Activated naive CD8-positive, alpha-beta T cell treated with anti-CD3 and anti-CD28 coated beads, Interleukin-2, amount 50 U/mL, for 16 hours (primary cell): ENCODE measurements around the gene OPN1SW.

ENCODE experiments used
- DNase-seq: peaks from one replicate; pipeline ENCODE4 v3.0.0-alpha.2; 2020; ENCODE audit warnings: low read depth, low spot score

OPN1SW gene

DNA sequence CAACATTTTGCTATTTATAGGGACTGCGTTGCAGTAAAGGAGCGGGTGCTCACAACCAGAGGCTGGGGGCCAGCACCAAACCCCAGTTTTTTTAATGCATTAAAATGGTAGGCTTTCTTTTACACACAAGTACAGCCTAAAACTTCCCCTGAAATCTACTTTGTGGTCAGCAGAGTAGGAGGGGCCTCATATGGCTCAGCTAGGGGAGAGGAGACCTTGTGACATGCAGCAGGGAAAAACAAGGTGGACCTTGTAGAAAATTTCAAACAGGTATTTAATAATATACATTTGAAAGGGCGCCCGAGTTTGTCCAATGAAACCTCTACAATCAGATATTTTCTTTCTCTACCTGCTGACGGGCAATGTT, 17.6 kb upstream of the OPN1SW start:
- no peak for DNase-seq

DNA sequence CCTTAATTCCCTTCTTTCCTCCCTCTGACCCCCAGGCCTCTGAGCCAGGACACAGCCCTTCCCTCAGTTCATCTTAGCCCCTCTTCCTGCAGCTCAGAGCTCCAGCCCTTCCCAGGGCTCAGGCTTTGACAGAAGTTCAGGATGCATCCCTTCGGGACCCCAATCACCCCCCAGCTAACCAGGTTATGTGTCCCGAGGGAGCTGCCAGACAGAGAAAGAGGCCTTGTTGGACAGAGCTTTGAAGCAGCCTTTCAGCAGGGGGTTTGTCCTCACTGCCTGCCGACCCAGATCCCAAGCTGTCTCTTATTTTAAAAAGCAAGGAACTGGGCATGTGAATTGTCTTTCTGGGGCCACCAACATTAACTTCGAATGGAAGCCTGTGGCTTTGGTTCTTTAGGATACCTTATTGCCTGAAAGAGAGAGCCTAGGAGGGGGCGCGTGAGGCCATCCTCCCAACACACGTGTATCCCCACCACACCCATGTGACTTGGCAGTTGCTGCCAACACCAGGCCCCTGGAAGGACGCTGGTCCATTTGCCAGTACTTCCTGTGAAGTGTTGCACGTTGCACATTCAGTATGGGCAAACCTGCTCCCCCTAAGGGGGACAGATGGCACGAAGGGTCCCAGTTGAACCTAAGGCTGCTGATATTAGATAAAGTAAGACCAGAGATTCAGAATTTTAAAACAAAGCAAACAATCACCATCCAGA, 17.0 kb upstream of the OPN1SW start:
- no peak for DNase-seq

DNA sequence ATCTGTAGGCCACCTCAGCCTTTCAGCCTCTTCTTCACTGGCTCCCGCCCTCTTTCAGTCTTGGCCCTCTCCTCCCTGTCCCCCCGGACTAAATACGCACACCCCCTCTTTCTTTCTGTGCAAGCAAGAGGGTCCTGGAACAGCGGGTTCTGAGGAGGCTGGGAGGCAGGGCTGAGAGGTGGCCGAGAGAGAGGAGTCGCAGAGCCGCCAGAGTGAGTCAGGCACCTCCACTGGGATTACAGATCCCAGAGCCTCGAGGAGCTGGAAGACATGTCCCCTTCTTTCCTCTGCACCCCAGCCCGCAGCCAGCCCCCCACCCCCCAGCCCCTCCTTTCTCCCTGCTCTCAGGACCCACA, 16.4 kb upstream of the OPN1SW start:
- no peak for DNase-seq

- DNase-seq: peak; percentile 46
Observed at GRCh38 chr7:128791121-128791971, 15.8 kb upstream of the OPN1SW start, which contains the start of gene CCDC136. Gene CCDC136 (plus strand): TSS chr7:128791968. CDS start chr7:128792412, 444 bp downstream.

DNA sequence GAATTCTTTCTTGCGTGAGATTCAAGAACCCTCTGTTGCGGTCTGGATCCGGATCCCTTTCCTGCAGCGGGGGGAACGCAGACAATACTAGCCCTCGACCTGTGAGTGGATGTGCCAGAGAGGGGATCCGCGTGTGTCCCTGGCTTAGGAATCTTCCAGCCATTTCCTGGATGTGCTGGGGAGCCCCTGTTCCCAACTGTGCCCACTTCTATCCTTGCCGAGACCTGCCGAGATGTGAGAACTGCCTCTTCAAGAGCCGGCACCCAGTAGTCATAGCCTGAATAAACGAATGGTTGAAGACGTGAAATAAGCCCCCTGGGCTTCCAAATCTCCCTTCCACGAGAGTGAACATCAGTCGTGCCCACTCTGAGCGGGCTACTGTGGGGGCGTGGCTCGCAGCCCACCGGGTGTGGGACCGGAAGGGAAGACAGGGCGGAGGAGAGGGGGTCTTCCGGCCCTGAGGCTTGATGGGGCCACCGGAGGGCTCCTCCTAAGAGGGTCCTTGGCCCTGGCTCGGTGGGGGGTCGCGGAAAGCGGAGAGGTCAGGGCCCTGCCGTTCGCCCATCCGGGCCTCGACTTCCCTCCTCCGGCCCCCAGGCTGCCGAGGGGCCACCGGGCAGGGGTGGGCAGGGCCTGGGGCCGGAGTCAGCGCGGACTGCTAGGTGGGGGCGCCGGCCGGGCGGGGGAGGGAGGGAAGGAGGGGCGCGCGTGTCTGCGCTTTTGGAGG, 14.9 kb upstream of the OPN1SW start:
- no peak for DNase-seq

DNA sequence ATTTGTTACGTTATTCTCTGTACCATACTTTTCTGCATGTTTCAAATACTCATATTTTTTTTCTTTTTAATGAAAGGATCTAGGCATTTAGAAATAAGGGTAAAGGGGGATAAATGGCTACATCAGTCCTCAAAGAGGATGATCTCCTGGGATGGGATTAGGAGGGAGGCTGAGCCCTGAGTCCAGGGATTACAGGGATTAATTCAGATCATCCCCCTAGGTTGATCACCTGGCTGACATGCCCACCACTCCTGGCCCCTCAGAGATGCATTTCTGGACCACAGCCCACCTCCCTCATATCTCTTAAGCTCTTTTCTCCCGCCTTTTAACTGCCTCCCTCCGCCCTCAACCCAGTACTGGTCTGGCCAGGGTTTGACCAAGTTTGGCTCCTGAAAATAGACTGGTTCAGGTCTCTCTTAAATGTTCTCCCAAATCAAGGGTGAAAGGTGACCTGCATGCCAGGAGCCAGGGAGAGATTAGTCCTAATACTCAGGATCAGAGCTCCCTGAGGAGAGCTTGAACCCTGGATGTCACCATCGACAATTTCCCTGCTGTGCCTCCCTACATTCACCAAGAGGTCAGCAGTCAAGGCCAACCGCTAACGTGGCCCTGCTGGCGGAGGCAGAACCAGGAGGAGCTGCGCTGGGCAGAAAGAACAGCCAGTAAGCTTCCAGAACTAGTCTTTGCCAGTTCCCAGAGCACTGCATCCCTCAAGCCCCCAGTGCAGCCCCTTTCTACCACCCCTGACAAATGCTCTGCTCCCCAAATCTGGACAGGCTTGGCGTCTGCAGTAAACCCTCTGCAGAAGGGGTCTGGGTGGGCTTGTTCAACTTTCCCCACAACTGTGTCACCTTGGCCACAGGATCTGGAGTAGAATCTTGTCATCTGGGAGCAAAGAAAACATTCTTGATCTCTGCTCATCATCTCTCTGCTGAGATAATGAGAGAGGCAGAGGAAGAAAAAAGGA, 13.1 kb upstream of the OPN1SW start:
- no peak for DNase-seq

DNA sequence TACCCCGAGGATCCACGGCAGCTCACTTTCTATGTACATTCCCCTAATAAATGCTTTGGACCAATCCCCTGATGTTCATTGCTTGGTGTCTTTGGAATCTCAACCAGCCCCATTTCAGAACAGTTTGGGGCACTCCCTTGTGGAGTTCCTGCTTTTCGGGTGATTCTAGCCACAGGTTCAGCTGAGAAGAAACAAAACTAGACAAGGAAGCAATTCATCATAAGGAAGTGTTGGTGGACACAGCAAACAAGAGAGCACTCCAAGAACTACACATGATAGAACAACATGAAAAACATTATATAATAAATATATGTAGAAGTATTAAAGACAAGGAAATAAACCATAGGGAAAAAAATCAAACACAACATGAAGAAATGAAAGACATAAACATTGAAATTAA, 10.1 kb upstream of the OPN1SW start:
- DNase-seq: no peak

GRCh38 chr7:128783143-128783861, 7.7 kb upstream of the OPN1SW start:
- DNase-seq: no peak

DNA sequence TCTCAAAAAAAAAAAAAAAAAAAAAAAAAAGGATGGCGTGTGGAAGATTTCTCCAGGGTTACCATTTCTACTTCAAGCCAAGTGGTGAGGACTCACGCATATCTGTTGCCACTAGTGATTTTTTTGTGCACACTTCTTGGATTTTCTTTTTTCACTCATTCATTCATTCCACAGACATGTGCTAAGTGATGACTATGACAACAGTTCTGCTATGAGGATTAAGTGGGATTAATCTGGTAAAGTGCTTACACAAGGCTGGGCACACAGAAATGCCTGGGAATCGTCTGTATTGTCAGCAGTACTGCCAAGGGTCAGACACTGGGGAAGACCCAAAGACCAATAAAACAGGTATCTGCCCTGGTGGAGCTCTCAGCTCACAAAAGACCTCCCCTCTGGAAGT, 6.3 kb upstream of the OPN1SW start:
- DNase-seq: no peak

DNA sequence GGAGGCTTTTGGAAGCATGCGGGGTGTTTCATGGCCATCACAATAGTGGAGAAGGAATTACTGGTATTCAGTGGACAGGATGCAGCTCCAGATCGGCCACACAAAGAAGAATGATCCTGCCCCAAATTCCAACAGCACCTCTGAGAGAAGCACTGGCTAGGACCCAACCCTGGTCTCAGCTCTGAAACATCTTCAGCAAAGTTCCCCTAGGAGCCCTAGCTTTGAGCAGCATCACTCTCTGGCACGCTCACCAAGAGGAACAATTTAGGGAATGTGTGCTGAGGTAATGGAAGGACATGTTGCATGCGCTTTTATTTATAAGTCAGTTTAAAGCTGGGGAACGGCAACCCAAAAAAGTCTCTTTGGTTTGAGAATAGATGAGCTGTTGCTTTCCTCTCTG, 5.5 kb upstream of the OPN1SW start:
- DNase-seq: no peak

DNA sequence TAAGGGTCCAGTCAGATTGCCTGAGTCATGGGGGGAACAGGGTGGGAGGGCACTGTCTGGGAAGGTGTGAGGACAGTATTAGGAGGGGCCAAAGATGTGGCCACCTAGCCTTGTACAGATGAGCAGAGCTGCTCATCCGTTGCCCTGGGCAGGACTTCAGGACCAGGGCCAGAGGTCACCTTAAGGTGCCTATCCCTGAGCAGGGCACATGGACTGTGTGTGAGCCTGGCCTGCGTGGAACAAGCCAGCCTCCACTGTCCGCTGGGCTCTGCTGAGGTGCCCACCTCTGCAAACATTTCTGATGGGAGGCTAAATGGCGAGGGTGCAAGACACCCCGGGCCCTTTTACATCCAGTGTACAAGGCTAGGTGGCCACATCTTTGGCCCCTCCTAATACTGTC, 3.4 kb upstream of the OPN1SW start:
- no peak for DNase-seq

GRCh38 chr7:128777156-128778123, 1.8 kb upstream of the OPN1SW start:
- no peak for DNase-seq

DNA sequence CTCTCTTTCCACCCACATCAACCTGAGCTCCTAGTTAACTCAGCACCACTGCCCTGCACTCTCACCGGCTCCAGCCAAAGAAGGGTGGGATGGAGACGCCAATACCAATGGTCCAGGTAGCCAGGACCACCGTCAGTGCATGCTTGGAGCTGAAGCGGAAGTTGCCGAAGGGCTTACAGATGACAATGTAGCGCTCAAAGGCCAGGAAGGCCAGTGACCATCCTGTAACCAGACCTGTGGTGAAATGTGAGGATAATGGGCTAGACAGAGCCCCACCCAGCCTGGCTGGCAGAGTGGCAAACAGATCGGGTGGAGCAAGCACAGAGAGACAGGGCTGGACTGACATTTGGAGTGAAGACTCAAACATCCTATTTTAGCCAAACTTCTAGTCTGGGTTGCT, 673 bp downstream of the OPN1SW start:
- no peak for DNase-seq

DNA sequence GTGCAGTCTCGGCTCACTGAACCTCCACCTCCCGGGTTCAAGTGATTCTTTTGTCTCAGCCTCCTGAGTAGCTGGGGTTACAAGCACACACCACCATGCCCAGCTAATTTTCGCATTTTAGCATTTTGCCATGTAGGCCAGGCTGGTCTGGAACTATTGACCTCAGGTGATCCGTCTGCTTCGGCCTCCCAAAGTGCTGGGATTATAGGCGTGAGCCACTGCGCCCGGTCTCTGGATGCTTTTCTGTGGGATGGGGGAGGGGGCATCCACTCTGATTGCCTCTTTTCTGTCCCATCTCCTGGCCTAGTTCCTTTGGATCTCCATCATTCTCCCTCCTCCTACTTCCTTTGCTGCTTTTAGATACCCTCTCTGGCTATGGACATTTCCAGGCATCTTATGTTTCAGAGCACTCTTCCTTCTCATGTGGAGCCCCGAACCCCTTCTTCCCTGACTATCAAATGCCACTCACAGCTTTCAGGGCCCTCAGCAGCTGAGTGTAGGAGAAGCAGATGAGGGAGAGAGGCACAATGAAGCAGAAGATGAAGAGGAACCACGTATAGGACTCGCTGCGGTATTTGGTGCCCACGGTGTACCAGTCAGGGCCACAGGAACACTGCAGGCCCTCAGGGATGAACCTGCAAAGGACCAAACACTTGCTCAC, 1.4 kb downstream of the OPN1SW start:
- DNase-seq: no peak

DNA sequence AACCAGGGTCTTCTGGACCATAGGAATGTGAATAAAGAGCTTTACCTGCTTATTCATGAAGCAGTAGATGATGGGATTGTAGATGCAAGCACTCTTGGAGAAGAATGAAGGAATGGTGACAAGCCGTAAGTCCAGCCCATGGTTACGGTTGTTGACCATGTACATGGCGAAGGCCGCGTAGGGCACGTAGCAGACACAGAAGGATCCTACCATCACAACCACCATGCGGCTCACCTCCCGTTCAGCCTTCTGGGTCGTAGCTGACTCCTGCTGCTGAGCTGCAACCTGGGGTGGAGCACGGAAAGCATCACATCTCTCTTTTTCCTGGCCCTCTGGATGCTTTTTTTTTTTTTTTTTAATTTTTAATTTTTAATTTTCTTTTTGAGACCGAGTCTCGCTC, 2.0 kb downstream of the OPN1SW start:
- no peak for DNase-seq

- DNase-seq: no peak
Observed at GRCh38 chr7:128770233-128770632, 5.4 kb downstream of the OPN1SW start.

DNA sequence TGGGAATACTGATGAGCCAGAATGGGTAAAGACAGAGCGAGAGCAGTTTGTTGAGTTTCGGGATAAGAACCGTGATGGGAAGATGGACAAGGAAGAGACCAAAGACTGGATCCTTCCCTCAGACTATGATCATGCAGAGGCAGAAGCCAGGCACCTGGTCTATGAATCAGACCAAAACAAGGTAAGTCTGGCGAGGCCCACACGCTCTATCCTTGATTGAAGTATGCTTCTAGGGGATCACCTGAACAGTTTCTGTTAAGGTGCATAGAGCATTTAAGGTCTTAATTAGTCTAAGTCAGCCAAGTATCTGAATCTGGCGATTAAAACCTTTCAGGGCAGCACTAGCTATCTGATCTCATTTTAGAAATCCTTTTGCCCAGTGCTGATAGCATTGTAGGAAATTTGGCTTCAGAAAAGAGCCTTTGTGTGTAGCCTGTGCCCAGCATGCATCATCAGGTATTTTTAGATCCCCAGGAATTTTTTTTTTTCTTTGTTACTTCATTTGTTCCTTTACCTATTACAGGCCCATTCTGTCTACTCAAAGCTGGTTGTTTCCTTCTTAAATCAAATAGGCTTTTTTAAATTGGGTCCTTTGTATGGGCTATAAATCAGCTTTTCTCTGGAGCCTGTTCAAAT, 8.0 kb downstream of the OPN1SW start:
- no peak for DNase-seq

DNA sequence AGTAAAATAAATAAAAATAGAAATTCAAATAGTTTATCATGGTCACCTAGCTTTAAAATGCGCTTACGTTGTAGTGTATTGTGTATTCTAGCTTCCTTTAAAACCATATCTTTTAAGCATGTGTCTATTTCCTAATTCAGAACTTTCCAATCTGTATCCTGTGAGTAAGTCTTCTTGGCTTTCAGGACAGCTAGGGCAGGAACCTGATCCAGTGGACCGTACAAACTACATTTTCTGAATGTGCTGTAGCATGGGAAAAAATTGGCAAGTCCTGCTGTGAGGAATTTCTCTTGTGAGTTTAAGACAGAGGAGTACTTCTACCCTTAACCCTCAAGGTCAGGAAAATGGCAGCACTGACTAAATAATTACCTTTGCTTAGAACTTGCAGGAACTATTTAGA, 12.1 kb downstream of the OPN1SW start:
- no peak for DNase-seq

DNA sequence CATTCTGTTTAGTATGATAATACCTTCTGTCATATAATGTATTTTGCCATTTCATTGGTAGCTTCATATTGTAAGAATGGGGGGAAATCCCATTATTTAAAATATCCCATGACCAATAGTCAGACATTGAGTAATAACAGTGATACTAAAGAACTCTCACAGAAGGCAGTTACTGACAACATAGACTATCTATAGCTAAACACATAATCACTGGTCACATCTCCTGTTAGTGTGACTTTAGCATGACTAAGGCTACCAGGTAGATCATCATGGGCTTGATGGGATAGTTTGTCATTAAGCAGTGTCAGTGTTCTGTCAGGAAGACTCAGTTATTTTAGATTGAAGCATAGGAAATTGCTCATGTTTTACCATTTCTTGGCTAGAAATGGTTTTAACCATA, 16.4 kb downstream of the OPN1SW start:
- no peak for DNase-seq
